HL-60 (cell line): ENCODE results near the gene EIPR1.

ENCODE experiments used
- POLR2AphosphoS5 ChIP-seq: IDR thresholded peaks from 2 replicates; pipeline ENCODE4 v1.6.1; 2012; ENCODE audit warnings: low read depth
- TF ChIP-seq, protein P1 (sequence below): IDR thresholded peaks from one replicate; pipeline ENCODE4 v1.5.1; 2011; ENCODE audit warnings: low read length, control low read depth, inconsistent platforms; ENCODE audit not compliant: insufficient read depth
- TF ChIP-seq, protein P2 (sequence below): IDR thresholded peaks from 2 replicates; pipeline ENCODE4 v1.6.1; 2012; ENCODE audit warnings: low read depth; ENCODE audit not compliant: insufficient replicate concordance

DNA sequence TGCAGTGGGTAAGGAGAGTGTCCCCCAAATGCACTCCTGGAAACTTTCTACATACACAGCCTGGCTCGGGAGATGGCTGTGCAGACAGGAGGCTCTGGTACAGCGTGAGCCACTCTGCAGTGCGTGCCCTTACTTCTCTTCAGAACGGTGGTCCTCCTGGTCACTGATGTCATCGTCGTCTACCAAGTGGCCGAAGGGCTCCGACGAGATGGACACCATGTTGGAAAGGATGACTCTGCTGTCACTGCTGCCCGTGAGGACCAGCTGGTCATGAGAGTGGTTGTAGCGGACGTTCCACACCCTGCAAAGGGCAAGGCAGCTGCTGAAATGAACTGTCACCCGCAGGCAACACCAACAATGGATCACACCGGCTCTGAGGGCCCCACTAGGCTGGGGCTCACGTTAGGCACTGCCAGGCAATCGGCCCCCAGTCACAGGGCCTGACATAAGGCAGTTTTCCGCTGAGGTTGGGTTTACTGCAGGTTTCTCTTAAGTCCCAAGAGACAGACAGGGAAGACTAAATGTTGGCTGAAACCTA, 185.3 kb downstream of the EIPR1 start:
- TF ChIP-seq, protein P1, sequence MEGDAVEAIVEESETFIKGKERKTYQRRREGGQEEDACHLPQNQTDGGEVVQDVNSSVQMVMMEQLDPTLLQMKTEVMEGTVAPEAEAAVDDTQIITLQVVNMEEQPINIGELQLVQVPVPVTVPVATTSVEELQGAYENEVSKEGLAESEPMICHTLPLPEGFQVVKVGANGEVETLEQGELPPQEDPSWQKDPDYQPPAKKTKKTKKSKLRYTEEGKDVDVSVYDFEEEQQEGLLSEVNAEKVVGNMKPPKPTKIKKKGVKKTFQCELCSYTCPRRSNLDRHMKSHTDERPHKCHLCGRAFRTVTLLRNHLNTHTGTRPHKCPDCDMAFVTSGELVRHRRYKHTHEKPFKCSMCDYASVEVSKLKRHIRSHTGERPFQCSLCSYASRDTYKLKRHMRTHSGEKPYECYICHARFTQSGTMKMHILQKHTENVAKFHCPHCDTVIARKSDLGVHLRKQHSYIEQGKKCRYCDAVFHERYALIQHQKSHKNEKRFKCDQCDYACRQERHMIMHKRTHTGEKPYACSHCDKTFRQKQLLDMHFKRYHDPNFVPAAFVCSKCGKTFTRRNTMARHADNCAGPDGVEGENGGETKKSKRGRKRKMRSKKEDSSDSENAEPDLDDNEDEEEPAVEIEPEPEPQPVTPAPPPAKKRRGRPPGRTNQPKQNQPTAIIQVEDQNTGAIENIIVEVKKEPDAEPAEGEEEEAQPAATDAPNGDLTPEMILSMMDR: no peak
- TF ChIP-seq, protein P2, sequence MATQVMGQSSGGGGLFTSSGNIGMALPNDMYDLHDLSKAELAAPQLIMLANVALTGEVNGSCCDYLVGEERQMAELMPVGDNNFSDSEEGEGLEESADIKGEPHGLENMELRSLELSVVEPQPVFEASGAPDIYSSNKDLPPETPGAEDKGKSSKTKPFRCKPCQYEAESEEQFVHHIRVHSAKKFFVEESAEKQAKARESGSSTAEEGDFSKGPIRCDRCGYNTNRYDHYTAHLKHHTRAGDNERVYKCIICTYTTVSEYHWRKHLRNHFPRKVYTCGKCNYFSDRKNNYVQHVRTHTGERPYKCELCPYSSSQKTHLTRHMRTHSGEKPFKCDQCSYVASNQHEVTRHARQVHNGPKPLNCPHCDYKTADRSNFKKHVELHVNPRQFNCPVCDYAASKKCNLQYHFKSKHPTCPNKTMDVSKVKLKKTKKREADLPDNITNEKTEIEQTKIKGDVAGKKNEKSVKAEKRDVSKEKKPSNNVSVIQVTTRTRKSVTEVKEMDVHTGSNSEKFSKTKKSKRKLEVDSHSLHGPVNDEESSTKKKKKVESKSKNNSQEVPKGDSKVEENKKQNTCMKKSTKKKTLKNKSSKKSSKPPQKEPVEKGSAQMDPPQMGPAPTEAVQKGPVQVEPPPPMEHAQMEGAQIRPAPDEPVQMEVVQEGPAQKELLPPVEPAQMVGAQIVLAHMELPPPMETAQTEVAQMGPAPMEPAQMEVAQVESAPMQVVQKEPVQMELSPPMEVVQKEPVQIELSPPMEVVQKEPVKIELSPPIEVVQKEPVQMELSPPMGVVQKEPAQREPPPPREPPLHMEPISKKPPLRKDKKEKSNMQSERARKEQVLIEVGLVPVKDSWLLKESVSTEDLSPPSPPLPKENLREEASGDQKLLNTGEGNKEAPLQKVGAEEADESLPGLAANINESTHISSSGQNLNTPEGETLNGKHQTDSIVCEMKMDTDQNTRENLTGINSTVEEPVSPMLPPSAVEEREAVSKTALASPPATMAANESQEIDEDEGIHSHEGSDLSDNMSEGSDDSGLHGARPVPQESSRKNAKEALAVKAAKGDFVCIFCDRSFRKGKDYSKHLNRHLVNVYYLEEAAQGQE: no peak
- no peak for TF ChIP-seq POLR2AphosphoS5
